Suprapubic skin (tissue), 4 donors: ENCODE measurements around the gene CCL8.

Experiments
- EP300 ChIP-seq: sonication (generic); formaldehyde crosslinking; IDR thresholded peaks from one replicate; pipeline ENCODE4 v1.6.1; 2017; ENCODE audit warnings: antibody characterized with exemption
- POLR2A ChIP-seq, 2 donors: fragments of 450-650 bp; IDR thresholded peaks; one replicate each; pipeline ENCODE4 v1.6.1; 2017; ENCODE audit warnings: antibody characterized with exemption in 2 of 2, mild to moderate bottlenecking in 2 of 2, moderate library complexity in 2 of 2
- POLR2AphosphoS5 ChIP-seq, 3 donors: sonication (generic); formaldehyde crosslinking; IDR thresholded peaks; one replicate each; pipeline ENCODE4 v1.6.1; 2017; ENCODE audit warnings: antibody characterized with exemption in 3 of 3
- TF ChIP-seq, protein P1 (sequence below), 2 donors: fragments of 200-600 bp in 1 of 2; fragments of 450-650 bp in 1 of 2; sonication (generic) in 1 of 2; IDR thresholded peaks; one replicate each; pipeline ENCODE4 v1.5.1; 2016 to 2019; ENCODE audit warnings: antibody characterized with exemption in 2 of 2, mild to moderate bottlenecking in 1 of 2, moderate library complexity in 1 of 2

DNA sequence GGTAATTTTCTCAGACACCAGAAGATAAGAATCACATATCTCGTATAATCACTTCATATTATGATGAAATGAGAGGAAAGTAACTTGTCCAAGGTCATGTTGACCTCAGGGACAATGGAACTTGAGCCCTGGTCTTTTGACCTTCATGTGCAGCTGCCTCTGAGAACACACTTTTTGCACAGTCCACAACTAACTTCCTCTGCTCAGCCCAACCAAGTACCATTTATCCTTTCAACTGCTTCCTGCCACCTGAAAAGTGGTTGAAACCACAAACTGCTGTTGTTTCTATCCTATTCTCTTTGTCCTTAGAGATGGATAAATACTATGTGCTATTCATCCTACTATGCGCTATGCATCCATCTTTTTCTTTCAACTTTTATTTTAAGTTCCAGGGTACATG lies 46.1 kb downstream of the CCL8 start:
- TF ChIP-seq, protein P1, sequence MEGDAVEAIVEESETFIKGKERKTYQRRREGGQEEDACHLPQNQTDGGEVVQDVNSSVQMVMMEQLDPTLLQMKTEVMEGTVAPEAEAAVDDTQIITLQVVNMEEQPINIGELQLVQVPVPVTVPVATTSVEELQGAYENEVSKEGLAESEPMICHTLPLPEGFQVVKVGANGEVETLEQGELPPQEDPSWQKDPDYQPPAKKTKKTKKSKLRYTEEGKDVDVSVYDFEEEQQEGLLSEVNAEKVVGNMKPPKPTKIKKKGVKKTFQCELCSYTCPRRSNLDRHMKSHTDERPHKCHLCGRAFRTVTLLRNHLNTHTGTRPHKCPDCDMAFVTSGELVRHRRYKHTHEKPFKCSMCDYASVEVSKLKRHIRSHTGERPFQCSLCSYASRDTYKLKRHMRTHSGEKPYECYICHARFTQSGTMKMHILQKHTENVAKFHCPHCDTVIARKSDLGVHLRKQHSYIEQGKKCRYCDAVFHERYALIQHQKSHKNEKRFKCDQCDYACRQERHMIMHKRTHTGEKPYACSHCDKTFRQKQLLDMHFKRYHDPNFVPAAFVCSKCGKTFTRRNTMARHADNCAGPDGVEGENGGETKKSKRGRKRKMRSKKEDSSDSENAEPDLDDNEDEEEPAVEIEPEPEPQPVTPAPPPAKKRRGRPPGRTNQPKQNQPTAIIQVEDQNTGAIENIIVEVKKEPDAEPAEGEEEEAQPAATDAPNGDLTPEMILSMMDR (IDR thresholded peaks at IDR 0.05): no peak
- TF ChIP-seq EP300 (no peak), POLR2A (IDR thresholded peaks at IDR 0.05) (no peak), POLR2AphosphoS5 (IDR thresholded peaks at IDR 0.05) (no peak)
